Stimulated activated CD4-positive, alpha-beta T cell treated with anti-CD3 and anti-CD28 coated beads, Interleukin-2, amount 100 ng/mL, for 24 hours (primary cell): ENCODE results near the gene CCDC90B.
"Not testable (repeated sequence)": the region's sequence is repeated elsewhere in the genome, so short reads cannot be mapped to it uniquely, and the experiment has no call there.

Experiments
- DNase-seq, 2 donors: peaks; one replicate each; pipeline ENCODE4 v3.0.0-alpha.2; 2020

Gene CCDC90B, protein sequence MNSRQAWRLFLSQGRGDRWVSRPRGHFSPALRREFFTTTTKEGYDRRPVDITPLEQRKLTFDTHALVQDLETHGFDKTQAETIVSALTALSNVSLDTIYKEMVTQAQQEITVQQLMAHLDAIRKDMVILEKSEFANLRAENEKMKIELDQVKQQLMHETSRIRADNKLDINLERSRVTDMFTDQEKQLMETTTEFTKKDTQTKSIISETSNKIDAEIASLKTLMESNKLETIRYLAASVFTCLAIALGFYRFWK

GRCh38 chr11:83285771-83286528, at the start of gene CCDC90B:
Gene CCDC90B, minus strand, starts transcription at chr11:83286367. Its CDS starts 395 bp downstream, at chr11:83285972.
- DNase-seq = peak; percentile 89 to 92

- no peak for DNase-seq
These were observed 49.4 kb upstream of the CCDC90B start for GRCh38 chr11:83335446-83336070.

DNA sequence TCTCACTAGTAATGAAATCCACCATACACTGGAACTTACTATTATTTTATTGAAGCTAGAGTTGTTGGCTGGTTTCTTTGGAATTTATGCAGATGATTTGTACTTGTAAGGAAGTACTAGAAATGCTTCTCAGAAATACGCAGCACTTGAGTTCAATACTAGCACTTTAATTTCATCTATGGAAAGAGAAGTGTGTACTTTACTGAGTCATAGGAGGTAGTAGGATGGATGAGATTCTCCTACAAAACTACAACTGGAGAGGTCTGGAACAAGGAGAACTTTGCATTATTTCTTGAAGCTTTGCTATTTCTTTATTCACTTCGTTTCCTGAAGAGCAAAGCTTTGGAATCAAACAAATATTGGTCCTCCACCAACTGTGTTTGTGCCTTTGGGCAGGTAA, 44.1 kb upstream of the CCDC90B start:
- no peak for DNase-seq

DNA sequence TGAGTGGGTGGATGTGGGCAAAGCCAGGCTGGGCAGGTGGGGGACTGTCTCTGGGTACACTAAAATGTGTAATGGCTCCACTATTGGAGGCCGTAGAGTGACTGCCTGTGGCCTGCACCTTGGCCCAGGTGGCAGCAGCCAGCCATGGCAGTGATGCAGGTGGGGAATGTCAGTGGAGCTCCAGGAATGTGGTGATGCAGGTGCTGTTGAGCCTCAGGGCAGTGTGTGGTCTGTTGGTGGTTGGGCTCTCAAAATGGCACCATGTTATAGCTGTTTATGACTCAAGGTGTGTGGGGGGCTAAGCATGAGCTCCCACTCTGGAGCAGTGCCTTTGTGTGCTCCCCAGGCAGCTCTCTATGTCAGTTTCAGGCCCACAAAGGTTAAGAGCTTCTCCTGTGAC, 40.2 kb upstream of the CCDC90B start:
- no peak for DNase-seq

- no peak for DNase-seq
These were observed 33.2 kb upstream of the CCDC90B start for GRCh38 chr11:83319346-83319745.

- DNase-seq = no peak
These were observed 32.8 kb upstream of the CCDC90B start for GRCh38 chr11:83318931-83319330.

DNA sequence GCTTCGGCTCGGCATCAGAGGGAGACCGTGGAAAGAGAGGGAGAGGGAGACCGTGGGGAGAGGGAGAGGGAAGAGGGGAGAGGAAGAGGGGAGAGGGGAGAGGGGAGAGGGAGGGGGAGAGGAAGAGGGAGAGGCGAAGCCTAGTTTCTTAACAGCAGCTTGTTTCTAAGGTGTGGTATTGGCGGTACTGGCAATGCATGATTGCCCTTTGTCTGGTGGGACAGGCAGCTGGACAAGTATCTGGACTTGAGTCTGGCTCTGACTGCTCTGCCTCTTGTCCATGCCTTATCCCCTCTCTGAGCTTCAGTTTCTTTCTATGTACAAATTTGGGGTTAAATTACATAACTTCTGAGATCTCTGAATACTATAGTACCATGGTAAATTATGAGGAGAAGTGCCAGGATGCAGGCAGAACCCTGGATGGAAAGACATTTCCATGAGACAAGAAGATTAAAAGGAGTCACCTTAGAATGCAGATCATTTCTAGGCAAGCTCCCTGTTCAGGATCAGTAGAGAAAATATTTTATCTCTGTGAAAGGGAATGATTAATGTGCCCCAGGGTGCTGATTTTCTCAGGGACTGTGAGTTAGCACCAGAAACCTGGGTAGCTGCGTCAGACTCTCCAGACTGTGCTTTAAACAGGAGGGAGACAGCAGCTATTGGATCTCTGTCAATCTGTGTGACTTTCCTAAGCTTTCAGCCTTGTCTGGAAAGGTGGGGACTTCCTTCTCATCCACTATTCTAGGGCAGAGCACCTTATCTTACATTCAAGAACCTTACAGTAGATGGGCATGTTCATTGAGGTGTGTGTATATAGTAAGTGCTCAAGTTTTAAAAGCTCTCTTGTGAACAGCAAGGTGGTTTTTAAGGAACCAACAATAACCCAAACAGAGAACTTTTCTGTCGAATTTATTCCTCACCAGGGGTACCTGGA, 31.9 kb upstream of the CCDC90B start:
- no peak for DNase-seq

- DNase-seq = not testable (repeated sequence)
These were observed 30.7 kb upstream of the CCDC90B start for GRCh38 chr11:83316897-83317268.

DNA sequence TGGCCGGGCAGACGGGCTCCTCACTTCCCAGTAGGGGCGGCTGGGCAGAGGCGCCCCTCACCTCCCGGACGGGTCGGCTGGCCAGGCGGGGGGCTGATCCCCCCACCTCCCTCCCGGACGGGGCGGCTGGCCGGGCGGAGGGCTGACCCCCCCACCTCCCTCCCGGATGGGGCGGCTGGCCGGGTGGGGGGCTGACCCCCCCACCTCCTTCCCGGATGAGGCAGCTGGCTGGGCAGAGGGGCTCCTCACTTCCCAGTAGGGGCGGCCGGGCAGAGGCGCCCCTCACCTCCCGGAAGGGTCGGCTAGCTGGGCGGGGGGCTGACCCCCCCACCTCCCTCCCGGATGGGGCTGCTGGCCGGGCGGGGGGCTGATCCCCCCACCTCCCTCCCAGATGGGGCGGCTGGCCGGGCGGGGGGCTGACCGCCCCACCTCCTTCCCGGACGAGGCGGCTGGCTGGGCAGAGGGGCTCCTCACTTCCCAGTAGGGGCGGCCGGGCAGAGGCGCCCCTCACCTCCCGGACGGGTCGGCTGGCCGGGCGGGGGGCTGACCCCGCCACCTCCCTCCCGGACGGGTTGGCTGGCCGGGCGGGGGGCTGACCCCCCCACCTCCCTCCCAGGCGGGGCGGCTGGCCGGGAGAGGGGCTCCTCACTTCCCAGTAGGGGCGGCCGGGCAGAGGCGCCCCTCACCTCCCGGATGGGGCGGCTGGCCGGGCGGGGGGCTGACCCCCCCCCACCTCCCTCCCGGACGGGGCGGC, 30.2 kb upstream of the CCDC90B start:
- DNase-seq = not testable (repeated sequence)

- no peak for DNase-seq
These were observed 26.3 kb upstream of the CCDC90B start for GRCh38 chr11:83312430-83312829.

GRCh38 chr11:83311701-83312100, 25.5 kb upstream of the CCDC90B start:
- DNase-seq = no peak

DNA sequence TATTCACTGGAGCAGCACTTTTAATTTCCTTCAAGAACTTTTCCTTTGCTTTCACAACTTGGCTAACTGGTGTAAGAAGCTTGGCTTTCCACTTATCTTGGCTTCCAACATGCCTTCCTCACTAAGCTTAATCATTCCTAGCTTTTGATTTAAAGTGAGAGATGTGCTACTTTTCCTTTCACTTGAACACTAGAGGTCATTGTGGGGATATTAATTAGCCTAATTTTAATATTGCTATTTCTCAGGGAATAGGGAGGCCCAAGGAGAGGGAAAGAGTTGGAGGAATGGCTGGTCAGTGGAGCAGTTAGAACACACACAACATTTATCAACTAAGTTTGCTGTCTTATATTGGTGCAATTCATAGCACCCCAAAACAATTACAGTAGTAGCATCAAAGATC, 24.6 kb upstream of the CCDC90B start:
- no peak for DNase-seq

- DNase-seq = not testable (repeated sequence)
These were observed 22.4 kb upstream of the CCDC90B start for GRCh38 chr11:83308536-83308935.

DNA sequence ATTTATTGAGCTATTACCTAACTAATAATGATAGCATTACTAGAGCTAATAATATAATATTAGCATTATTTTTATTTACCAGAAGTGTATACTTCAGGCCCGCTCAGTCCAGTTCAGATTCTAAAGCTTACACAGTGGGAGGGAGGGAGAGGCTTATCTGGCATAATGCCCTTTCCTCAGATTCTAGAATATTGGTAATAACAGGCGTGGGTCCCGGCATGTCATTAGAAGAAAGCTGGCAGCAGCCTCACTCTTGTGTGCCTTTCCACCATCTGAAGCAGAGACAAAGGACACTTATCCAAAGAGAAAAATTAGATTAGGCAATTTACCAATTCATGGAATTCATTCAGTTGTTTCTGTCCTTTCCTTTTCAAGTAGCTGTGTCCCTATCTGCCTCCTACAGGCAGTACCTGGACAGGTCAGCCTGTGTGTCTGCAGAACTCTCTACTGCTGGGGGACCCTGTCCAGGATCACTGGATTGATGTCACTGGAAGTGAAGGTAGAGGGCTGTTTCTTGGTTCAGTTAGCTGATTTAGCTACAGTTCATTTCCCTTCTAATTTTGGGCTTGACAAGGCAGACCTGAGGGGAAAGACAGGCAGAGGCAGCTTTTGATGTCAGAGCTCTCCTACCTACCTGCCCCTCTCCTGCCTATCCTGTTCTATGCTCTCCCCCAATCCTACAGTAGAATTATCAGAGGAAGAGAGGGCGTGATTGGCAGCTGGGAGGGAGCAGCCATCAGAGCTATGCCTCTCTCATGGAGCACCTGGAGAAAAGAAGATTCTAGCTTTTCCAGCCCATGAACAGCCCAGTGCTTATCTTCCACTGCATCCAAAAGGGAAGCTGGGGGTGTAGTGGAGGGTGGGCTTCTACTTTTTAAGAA, 20.3 kb upstream of the CCDC90B start:
- no peak for DNase-seq

- DNase-seq = no peak
These were observed 17.1 kb upstream of the CCDC90B start for GRCh38 chr11:83303316-83303715.

DNA sequence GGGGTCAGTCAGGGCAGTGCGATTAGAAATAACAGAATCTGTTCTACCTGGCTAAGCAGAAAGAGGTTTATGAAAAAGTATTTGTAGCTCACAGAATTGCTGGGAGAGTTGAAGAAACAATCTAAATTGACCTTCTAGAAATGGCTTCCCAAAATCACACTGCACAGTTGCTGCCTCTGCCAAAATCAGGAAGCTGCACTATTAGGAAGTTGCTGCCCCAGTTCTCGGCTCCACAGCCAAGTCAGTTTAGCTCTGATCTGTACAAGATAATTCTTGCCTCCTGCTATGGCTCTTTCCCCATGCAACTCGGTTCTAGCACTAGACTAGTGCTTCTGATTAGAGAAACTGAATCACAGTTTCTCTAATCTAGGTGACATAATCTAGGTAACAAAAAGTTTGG, 16.0 kb upstream of the CCDC90B start:
- no peak for DNase-seq

GRCh38 chr11:83299681-83300080, 13.5 kb upstream of the CCDC90B start:
- no peak for DNase-seq

DNA sequence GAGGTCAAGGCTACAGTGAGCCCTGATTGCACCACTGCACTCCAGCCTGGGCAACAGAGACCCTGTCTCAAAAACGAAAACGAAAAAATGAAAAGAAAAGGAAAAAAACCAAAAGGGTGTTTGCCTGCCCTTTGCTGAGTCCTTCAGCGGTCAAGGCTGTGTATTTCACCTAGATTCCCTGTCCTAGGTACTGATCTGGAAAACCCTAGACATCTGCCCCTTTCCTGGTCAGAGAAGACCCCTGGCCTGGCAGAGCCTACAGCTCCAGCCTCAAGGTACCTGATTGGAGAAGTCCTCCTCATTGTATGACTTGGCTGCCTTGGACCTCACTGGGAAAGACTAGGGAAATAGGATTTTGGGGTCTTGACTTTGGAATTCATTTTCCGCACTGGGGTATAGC, 8.0 kb upstream of the CCDC90B start:
- no peak for DNase-seq

DNA sequence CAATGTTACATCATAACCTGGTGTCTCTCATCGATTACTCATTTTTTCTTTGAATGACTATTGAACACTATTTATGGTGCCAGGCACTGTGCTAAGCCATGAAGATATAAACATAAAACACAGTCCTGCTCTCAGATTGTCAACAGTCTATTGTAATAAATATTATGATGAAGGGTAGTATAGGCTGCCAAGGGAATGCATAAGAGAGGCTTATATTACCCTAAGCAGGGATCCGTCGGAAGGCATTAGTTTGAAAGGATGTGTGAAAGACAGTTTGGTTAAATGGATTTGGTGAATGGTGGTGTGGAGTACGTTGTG, 7.2 kb upstream of the CCDC90B start:
- no peak for DNase-seq

DNA sequence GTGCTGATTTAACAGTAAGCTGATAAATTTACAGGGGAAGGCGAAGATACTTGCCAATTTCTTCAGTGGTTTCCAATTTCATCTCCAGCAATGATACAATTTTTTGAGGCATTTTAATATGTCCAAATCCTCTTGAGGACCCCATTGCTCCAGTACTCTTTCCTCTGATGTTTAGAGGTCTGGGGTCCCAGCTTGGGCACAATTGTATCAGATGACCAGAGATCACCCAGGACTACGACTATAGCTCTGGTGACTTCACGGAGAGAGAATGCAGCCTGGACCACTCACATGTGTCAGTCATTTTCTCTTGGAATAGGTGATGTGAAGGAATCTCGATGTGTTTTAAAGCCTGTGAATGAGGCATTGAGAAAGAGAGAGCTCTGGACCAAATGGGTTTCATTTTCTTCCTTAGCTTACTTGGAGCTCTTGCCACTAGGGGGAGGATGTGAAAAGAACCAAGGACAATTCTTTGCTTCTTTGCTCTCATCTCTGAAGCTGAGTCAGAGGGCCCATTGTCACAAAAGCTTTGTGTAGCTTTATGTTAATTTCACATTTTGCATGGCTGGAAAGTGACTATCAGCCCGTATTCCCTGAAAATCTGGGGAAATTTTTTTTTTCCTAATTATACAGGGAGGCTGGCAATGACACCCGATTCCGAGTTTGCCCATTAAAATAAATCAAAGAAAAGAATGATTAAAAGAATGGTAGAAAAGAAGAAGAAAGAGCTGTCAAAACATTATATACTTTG, 6.7 kb upstream of the CCDC90B start:
- peak in 1 of 2 donors; percentile 29 for DNase-seq

DNA sequence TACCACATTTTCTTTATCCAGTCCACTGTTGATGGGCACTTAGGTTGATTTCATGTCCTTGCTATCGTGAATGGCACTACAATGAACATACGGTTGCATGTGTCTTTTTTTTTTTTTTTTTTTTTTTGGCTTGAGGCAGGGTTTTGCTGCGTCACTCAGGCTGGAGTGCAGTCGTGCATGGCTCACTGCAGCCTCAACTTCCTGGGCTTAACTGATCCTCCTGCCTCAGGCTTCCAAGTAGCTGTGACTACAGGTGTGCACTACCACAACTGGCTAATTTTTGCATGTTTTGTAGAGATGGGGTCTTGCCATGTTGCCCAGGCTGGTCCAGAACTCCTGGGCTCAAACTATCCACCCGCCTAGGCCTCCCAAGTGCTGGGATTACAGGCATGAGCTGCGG, 1.5 kb upstream of the CCDC90B start:
- no peak for DNase-seq
